Fibroblast of villous mesenchyme (primary cell): ENCODE results near the gene SAE1. TPM values are rescaled to one million over a fixed set of nuclear protein-coding genes. Genes with fewer than 3 reads are reported as not detected.

ENCODE experiments used
- DNase-seq: peaks from one replicate; pipeline ENCODE4 v3.0.0-alpha.2; 2010; ENCODE audit warnings: low read depth
- H3K4me3 ChIP-seq: 2 replicates; pipeline ENCODE4 v1.5.1; 2011; ENCODE audit warnings: low read depth, mild to moderate bottlenecking, low read length
- total RNA-seq: library from RNA; depleted of rRNA; stranded (reverse); fragments of >200 nt; gene quantifications from 2 replicates; pipeline ENCODE4 v1.2.3, GENCODE V29; 2012
- TF ChIP-seq, protein P1 (sequence below): IDR thresholded peaks from 2 replicates; pipeline ENCODE4 v1.5.1; 2012; ENCODE audit warnings: low read depth, mild to moderate bottlenecking, low read length; ENCODE audit not compliant: insufficient read depth

Gene SAE1
- total RNA-seq, 1 donor = 160 TPM

DNA sequence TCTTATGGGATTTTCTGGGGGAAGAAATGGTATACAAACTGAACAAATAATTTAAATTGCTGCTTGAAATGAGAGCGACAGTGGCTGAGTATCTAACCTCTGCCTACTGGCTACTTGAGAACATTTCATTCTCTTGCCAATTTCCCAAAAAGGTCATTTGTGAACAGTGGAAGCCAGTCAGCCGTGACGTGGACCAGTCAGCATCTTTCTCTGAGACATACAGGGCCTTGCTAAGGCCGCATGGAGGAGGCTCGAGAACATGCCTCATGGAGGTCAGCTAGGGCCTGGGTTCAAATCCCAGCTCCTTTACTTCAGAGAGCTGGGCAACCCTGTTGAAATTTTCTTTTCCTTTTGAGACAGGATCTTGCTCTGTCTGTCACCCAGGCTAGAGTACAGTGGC, 37.4 kb upstream of the SAE1 start:
- TF ChIP-seq, protein P1, sequence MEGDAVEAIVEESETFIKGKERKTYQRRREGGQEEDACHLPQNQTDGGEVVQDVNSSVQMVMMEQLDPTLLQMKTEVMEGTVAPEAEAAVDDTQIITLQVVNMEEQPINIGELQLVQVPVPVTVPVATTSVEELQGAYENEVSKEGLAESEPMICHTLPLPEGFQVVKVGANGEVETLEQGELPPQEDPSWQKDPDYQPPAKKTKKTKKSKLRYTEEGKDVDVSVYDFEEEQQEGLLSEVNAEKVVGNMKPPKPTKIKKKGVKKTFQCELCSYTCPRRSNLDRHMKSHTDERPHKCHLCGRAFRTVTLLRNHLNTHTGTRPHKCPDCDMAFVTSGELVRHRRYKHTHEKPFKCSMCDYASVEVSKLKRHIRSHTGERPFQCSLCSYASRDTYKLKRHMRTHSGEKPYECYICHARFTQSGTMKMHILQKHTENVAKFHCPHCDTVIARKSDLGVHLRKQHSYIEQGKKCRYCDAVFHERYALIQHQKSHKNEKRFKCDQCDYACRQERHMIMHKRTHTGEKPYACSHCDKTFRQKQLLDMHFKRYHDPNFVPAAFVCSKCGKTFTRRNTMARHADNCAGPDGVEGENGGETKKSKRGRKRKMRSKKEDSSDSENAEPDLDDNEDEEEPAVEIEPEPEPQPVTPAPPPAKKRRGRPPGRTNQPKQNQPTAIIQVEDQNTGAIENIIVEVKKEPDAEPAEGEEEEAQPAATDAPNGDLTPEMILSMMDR = no peak
- DNase-seq = no peak
- no peak overlapping the region for H3K4me3 ChIP-seq

DNA sequence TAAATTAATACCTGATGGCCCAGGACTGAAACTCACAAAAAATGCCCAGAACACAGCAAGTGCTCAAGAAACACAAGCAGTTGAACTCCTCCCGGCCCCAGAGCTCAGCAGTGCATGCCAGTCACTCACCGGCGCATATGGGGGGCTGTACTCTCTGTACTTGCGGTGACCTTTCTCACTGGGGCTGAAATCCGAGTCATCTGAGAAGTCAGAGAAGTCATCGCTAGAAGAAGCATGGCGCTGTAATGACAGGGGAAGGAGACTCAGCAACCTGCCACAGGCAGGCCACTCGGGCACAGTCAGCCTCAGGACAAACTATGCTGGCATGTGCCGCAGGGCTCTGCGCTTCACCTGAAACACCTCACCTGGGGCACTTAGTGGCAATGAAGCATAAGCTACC, 36.8 kb upstream of the SAE1 start:
- no peak overlapping the region for H3K4me3 ChIP-seq
- TF ChIP-seq, protein P1 = no peak
- no peak for DNase-seq

DNA sequence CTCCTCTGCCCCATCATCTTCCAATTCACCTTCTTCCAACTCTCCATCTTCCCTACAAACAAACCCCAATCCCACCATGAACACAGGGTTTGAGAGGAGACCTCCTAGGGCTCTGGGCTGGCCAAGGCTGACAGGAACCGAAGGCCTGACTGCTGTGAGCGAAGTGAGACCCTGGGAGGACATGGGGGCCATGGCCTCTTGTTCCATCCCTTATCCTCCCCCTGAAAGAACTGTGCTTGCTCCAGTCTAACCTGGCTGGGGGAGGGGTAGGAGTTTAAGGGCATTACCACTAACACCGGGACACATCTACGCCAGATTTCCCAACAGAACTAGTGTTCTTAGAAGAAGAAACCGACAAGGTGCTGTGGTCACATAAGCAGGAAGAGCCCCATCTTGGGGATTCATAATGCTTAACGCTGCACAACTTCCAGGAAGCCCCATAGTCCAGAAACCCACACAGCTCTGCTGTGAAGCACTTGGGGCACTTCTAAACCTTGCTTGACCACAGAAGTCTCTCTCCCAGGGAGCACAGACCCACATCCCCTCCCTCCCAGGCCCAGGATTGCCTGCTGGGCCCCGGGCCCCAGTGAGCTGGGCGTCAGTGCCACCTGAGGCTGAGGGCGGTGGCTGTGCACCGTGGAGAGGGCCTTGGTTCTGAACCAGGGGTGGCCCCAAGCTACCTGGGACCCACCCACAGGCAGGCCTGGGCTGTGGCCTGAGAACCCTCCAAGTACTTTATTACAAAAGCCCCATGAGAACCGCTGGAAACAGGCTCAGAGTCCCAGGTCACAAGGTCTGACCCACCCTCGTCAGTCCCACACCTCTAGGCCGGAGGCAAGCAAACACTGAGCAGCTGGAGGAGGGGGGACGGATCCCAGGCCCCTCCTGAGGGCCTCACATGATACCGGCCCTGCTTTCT, 35.8 kb upstream of the SAE1 start:
- TF ChIP-seq, protein P1 = no peak
- peak; percentile 50 for DNase-seq
- no peak overlapping the region for H3K4me3 ChIP-seq

DNA sequence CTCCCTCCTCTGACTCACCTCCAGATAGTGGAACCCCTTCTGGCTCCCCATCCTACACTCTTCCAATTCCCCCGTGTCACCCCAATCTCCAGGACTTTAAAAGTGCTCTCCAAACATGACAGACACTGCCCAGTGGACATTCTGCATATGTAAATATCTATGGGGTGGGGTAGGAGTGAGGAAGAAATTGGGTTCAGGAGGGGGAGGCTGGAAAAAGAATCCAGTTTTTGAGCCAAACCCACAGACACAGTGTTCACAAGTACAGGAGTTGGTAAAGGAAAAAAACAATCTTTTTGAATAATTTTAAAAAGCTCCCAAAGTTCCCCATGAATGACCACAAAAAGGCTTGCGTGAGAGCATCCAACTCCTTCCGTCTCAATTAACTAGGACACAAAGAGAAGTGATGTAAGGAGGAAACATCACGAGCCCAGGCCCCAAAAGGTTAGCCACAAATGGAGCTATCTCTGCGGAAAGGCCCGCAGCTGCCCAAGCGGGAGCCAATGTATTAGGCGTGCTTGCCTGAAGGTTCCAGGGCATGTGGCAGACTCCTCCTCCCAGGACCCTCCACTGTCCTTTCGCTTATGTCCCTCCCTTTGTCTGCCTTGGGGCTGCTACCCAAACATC, 35.0 kb upstream of the SAE1 start:
- TF ChIP-seq, protein P1 = no peak
- peak; percentile 53 for DNase-seq
- no peak overlapping the region for H3K4me3 ChIP-seq

DNA sequence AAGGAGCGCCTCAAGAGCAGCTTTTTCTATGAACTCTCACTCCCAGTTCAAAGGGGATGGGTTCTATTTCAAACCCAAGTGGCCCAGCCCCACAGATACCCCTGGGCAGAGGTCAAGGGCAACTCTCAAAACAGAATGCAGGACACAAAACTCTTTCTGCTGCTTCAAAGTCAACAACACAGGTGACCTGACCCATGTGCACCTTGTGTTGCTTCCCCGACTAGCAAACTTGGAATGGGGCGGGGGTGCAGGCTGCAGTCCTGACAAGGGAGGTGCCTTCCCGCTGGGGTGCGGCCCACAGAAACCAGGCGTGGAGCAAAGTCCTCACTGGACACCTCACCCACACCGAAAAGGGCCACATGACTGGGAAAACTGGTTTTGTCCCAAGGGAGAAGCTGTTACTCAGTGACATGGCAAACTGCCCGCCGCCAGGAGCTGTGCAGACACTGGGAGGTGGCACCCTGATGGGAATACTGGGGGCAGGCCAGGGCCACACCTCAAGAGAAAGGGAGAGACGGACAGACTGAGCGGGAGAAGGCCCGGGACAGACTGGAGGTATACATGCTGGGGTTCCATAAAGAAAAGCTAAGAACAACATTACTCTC, 34.4 kb upstream of the SAE1 start:
- TF ChIP-seq, protein P1 = no peak
- no peak overlapping the region for H3K4me3 ChIP-seq
- DNase-seq = no peak

- TF ChIP-seq, protein P1 = no peak
- DNase-seq = no peak
Measured at GRCh38 chr19:47096721-47097120, 33.9 kb upstream of the SAE1 start.

More at GRCh38 chr19:47096721-47097120, 33.9 kb upstream of the SAE1 start:
- no peak overlapping the region for H3K4me3 ChIP-seq
